Mesenteric fat pad (tissue), 1 donor: Measurements from ENCODE around the gene RIN3. TPM values are rescaled to one million over a fixed set of nuclear protein-coding genes. Genes with fewer than 3 reads are reported as not detected.

Experiments used
- DNase-seq: peaks from one replicate; pipeline ENCODE4 v3.0.0-alpha.2; 2020; ENCODE audit warnings: low spot score
- total RNA-seq: library from RNA; stranded (reverse); fragmentation: NEBNext Ultra II Directional; extraction: Animal tissue kit (Norgen Biotek cat#: 25700); gene quantifications from one replicate; pipeline ENCODE4 v1.2.1, GENCODE V29; 2021
- donor health status: DM: yes; HTN: yes; CAD: no.

RIN3 gene
- total RNA-seq, 1 donor from 2014 or later, result 38.0 TPM

DNA sequence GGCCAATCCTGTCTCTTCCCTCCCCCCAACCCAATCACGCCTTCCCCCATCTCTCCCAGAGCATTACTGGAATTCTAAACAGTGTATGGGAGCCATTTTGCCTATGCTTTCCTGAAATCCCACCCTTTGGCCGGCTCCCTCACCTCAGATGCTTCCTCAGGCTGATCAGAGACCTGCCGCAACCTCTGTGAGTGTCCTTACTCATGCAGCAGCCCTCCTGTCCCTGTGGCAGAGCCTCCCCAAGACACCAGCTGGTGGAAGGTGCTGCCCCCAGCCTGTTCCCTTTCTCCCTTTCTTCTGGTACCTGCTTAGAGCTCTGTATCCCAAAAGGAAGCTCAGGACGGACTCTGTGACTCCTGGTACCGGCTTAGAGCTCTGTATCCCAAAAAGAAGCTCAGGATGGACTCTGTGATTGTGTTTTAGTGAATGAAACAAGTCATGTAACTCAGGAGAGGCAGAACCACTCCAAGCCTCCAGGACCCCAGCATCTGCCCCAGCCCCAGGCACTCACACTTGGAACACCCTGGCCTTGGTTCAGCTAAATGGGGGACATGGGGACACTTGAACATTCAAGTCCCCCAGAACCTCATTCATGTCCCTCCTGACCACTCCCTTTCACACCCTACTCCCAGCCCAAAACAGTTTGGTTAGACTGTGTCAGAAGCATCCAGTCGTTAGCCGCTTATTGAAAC, 29.3 kb upstream of the RIN3 start:
- no peak for DNase-seq

DNA sequence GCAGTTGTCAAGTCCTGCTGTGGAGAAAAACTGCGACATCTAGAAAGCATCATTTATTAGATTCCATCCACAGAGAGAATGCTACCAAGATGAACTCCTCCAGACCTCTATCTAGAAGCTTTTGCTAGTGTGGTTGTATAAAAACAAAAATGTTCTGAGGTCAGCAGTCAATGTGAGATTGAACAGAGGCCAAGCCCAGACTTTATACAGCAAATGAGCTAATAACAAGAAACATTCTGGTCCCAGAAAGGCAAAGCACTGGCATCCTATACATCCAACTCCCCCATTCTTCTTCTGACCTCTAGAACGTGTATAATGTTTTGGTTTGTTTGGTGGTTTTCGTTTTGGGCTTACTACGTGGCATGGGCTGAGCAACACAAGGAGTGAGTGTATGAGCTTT, 26.7 kb upstream of the RIN3 start:
- no peak for DNase-seq

DNA sequence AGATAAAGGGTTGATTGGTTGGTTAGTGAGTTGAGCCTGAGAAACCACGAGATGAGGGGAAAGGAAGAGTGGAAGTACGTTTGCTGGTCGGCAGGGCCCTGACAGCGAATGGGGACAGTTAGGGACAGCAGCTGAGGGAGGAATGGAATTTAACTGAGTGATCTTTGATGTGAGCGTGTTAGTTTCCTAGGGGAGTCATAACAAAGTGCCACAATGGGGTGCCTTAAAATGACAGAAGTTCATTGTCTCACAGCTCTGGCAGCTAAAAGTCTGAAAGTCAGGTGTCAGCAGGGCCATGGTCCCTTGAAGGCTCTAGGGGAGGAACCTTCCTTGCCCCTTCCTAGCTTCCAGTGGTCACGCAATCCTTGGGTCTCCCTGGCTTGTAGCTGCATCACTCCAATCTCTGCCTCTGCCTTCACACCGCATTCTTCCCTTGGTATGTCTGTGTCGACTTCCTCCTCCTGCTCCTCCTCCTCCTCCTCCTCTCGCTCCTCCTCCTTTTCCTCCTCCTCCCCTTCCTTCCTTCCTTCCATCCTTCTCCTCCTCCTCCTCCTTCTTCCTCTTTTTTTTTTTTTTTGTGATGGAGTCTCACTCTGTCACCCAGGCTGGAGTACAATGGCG, 26.0 kb upstream of the RIN3 start:
- DNase-seq, result no peak

DNA sequence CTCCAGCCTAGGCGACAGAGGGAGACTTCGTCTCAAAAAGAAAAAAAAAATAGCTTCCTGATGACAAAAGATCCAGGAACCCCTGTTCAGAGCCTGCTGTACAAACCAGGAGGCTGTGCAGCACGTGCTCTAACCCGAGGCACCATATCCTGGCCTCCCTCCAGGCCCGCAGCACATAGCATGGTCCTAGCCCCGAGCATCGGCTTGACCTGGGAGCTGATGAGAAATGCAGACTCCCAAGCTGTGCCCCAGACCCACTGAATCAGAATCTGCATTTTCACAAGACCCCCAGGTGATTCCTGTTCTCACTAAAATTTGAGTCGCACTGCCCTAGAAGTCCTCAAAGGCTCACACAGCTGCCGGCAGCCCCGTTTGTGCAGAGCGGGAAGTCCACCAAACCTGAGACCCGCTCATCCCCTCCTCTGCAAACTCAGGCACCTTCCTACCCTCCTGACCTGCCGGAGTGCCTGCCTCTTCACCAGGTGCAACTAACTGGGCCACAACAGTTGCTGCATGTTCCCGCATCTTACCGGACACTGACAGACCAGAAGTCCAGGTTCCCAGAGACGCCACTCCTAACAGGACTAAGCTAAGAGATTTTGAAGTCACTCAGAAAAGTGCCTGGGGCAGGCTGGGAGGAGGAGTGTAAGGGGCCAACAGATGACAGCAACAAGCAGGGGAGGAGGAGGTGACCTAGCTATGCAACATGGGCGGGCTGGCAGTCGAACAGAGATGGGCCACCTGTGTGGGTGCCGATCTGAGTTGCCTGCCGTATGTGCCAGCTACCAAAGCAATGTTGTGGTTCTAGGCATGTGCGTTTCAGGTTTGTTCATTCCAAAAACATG, 24.0 kb upstream of the RIN3 start:
- DNase-seq, result no peak

DNA sequence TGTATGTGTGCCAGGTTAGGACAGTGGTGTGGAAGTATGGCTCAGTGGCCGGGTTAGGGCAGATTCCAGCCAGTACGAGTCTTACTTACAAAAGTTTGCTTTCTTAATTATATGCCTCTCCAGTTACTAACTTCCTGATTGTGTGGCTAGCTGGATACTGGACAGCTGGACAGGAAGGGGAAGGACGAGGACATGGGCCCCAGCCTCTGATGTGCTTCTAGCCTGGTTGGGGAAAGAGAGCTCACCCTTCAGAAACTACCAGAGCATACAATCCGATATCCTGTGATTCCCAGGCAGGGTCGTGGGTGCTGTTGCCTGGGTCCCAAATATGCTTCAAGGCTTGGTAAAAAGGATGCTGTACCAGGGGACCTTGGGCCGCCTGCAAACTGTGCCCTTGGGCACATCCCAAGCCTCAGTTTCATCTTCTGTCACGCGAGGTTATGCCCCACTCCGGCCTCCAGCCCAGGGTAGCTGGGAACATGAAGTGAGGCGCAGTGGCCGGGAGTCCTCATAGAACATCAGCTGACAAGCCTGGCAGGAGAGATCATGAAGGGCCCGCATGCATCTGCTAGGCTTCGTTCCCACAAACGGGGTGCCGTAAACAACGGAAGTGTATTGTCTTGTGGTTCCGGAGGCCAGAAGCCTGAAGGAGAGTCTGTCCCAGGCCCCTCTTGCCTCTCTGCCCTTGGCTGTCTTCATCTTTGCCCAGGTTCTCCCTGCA, 23.2 kb upstream of the RIN3 start:
- DNase-seq, result no peak

DNA sequence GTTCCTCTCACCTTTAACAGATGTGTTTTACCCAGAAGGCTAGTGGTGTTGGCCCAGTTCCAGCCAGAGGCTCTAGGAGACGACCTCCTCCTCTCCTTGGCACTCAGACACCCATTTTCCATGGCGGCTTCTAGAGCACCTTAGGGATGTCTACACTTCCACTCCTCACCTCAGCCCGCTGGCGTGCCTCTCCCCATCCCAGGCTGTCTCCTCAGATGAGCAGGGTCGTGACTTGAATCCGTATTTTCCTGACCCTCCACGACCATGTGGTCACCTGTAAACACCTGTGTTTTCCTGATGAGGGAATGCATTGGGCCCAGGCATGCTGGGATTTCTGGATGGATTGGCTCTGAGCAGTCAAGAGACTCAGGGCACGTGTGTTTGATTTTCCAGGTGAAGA, 21.8 kb upstream of the RIN3 start:
- DNase-seq, result no peak

DNA sequence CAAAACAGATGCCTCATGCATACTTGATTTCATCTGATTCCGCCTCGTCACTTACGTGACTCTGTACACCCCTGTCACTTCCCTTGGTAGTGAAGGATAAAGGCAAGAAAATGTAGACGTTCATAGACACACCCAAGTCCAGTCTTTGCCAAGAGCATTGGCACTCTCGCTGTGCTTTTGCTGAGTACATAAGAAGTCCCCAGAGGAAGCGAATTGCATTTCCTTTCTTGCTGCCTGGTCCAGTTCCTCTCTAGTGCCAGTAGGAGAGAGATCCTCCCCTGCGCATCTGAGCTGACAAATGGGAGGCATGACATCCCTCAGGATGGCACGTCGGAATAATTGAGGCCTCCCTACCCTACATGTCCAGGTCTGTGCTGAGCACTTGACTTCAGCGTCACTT, 21.3 kb upstream of the RIN3 start:
- no peak for DNase-seq

DNA sequence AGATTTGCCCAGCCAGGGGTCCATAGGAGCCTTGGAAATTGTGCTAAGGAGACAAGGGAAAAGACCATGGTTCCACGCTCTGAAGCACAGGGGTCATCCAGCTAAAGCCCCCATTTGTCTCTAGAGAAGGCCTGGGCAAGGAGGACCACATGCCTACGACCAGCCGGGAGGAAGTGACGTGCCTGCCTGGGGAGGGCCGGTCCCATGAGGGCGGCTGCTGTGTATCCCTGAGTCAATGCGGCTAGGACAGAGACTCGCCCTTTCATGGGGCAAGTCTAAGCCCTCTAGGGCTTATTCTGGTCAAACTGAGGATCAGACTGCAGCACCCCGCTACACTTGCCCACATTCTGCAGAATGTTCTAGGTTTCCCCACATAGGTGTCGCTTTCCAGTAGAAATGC, 20.6 kb upstream of the RIN3 start:
- DNase-seq, result no peak

DNA sequence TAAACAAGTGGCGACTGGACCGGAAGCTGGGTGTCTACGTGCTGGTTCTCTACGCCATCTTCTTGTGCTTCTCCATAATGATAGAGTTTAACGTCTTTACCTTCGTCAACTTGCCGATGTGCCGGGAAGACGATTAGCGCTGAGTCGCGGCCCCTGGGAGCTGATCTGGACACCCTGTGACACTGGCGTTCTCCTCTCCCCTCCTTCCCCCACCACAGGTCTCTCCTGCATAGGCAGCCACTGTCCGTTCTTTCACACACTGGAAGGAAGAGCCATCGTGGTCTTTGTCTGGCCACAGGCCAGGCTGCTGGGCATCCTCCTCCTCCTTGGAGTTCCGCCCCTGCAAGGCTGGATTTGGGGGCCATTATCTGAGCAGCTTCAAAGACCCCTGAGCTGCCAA, 20.1 kb upstream of the RIN3 start:
- no peak for DNase-seq

DNA sequence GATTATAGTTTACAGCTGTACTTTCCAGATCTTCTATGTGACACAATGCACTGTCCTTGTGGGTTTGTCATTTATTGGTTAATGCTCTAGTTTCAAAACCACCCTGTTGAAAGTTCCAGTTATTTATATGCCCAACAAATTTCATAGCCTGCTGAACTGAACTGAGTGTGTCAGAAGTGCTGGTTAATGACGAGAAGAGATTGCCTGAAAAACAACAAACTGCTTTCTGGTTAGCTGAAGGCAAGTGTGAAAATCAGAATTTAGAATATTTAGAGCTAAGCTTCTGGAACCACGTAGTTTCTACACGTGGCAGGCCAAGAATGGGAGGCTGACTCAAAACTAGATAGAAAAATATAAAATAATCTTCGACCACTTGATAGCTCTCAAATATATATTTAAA, 19.1 kb upstream of the RIN3 start:
- DNase-seq, result no peak

DNA sequence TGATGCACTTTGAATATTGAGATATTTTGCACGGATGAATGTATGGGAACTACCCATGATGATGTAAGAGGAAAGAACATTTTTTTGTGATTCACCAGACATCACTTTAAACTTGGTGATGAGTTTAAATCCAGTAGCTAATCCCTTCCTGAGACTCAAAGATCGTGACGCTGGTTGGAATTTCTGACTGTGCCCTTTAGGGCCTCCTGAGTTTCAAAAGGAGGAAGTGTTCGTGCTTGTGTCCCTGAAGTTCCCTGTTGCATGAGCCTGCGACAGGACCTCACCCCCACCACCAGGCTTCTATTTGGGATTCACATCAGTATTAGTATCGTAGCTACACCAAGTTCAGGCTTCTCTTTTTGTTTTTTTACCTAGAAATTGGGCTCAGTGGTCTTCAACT, 18.6 kb upstream of the RIN3 start:
- DNase-seq, result no peak

DNA sequence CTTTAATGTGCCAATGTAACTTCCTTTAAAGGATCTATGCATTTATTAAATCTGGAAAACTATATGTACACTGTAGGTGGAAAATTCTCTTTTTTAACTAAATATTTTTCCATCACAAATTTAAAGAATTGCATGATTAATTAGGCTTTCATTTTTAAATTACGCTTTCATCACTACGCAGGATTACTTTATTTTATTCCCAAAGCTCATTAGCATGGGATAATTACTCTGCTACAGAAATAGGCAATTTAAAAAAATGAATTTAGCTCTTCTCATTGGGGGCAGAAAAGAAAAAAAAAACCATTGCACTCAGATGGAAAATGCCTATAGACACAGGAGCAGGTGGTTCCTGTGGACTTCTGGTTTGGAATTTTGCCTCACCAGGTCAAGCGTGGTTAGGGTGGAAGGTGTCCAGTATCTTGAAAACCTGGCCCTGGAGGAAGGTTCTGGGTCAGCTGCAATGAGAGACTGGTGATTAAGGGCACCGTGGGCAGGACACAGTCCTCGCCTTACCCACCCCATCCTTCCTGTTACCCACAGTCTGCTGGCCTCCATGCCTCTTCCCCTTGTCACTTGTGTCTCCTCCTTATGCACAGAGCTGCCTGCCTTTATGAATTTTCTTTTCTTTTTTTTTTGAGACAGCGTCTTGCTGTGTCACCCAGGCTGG, 17.3 kb upstream of the RIN3 start:
- no peak for DNase-seq

DNA sequence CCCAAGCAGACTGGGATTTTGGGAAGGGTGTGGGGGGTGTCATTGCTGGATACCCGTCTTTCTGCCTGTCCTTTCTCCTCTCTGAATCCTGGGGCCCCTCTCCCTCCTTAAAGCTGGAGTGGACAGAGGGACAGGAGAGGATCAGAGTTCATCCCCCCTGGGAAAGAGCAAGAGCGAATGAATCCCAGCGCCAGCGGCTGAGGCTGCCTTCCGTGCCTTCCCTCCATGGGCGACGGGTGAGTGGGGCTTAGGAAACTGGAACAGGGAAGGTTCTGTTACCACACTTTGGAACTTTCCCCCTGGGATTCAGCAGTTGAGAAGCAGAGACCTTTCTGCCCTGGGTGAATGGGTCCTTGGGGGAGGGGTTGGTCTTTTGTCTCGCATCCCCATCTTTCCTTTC, 16.2 kb upstream of the RIN3 start:
- peak; percentile 86 for DNase-seq

DNA sequence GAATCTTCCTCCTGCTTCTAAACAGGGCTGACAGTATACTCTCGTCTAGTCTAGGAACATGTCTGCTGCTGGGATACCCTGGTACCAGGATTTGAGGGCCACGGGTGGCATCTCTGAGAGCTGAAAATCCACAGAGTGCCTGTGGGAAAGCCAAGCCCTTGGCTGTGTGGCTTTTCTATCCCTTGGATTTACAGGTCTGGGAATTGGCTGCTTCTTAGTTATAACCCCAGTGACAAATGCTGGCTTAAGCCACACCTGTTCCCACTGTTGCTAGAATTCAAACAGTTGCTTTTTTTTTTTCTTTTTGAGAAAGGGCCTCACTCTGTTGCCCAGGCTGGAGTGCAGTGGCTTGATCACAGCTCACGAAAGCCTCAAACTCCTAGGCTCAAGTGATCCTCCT, 14.3 kb upstream of the RIN3 start:
- DNase-seq, result no peak

DNA sequence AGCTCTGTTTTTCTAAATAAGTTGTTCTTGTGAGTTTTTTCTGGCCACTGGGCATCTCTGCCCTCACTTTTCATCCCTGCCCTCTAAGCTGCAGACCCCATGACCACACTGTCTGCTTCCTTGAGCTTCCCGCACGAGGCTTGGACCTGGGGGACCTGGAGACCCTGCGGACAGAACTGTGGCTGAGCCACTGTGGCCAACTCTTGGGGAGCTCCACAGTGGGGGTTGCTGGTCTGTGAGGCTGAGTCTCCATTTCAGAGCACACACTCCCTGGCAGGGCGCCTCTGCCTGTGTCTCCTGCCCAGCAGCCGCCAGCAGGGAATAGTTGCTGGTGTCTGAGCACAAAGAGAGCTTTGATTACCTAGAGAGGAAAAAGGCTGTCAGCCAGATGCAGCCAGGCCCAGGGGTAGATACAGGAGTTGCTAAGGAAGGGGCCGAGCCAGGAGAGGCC, 13.1 kb upstream of the RIN3 start:
- DNase-seq, result peak; percentile 71

DNA sequence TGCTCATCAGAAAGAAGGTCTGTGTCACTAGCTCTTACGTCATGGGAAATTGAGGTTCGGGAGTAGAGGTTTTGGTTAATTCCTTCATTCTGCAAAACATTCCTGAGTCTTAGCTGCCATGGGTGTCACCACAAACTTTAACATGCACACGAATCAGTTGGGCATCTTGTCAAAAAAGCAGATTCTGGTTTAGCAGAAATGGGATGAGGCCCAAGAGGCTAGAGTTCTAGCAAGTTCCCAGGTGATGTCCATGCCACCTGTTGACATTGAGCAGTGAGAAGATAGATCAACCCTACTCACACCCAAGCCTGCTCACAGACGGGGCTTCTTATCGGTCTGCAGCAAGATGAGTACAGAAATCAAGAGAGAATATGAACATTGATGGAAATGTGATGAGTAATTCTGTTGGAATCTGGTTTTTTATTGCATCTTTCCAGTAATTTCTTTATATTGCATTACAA, 11.7 kb upstream of the RIN3 start:
- DNase-seq, result no peak

DNA sequence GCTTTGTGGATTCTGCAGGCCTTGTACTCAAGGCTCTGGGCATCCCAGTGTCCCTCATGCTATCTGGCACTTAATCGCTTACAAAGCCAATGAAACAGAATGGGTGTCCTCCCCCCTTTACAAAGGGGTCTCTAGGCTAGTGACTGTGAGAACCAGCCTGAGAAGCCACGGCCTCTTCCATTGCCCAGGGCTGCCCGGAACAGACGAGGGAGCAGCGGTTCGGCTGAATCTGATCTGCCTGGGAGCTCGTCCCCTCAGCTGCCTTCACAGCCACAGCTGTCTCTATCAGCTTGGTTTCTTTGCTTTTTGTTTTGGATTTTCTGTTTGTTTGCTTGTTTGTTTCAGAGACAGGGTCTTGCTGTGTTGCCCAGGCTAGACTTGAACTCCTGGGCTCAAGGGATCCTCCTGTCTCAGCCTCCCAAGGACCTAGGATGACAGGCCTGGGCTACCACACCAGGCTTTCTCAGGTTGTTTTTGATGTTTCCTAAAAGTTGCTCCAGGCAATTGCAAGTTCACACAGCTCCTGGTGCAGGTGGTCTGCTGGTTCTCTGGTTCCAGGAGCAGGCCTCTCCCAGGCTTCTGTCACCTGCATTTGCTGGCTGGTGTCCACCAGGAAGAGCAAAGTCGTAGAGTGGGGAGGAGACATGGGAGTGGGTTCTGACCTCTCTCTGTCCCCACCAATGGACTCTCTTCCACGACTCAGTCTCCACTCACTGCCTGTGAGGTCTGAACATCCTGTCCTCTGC, 10.9 kb upstream of the RIN3 start:
- DNase-seq, result peak; percentile 69

DNA sequence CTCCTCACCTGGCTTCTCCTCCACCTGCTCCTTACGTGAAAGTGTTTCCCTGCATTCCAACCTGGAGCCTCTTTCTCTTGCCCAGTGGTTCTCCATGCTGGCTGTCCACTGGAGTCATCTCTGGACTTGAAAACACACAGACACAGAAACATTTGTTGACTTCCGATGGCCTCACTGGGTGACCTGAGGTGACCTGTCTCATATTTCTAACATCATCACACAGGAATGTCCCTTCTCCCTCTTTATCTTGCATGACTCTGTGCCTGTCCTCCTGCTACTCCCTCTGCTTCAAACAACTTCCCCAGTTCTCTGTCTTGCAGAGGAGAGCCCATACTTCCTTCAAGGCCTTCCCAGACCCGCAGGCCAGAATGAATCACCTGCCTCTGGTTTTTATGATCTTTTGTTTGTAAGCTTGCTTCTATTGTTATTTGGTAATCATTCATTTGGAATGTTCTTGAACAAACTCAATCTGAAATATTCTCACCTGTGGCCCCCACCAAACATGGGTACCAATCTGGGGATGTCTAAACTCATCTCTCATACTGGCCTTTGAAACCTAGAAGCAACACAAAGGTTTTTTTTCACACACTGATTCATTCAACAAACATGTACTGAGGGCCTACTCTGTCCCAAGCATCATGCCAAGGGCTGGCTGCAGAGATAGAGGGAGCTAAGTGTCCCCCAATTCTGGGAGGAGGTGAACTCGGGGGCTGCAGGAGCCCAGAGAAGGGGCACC, 9.7 kb upstream of the RIN3 start:
- peak; percentile 35 for DNase-seq

DNA sequence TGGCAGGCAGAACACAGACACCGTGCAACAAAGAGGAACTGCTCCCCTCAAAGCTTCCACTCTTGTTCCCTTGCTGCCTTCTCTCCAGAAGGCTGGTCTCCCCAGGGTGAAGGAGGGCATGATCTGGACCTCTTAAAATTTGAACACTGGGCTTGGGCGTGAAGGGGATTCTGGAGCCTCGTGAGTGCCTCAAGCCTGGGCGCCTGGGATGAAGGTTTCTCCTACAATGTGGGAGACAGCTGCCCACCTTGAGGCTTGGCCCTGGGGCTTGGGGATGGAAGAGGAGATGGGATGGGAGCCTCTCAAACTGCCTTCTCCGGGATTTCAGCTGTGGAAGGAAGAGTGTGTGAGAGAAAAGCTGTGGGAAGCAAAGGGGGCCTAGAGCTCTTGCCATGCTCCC, 7.8 kb upstream of the RIN3 start:
- DNase-seq, result peak; percentile 74

DNA sequence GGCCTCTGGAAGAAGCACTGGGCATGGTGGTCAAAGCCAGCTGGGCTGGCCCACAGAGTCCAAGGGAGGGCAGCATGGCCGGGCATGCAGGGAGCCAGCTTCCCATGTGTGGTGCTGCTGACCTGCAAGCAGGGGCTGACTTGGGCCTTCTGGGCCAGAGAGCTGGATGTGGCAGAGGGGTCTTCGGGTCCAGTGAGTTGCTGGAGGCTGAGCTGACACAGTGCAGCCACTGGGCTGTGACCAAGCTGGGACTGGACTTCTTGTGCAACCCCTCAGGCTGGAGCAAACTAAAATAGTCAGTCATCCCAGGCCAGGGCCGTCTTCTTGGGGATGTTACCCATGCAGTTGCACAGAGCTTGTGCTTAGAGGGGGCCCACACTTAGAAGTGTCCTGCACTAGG, 7.3 kb upstream of the RIN3 start:
- DNase-seq, result peak; percentile 76
